Measurements from ENCODE around the gene RELA. TPM values are rescaled to one million over a fixed set of nuclear protein-coding genes. Genes with fewer than 3 reads are reported as not detected.

The RELA gene
- total and polyA plus RNA-seq, 2 of the 13 experiments (the other 11 are each of a cell fraction or from before 2014, with no cell fraction given), result 21.4 to 40.5 TPM

GRCh38 chr11:65637794-65638419, 24.8 kb downstream of the RELA start, which contains the start of gene SIPA1 (continued):
- TF ChIP-seq, protein P1, sequence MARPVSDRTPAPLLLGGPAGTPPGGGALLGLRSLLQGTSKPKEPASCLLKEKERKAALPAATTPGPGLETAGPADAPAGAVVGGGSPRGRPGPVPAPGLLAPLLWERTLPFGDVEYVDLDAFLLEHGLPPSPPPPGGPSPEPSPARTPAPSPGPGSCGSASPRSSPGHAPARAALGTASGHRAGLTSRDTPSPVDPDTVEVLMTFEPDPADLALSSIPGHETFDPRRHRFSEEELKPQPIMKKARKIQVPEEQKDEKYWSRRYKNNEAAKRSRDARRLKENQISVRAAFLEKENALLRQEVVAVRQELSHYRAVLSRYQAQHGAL (CRISPR knock-in tag; IDR thresholded peaks at IDR 0.05; ENCODE audit: not compliant biosample characterization), result no peak
- TF ChIP-seq SMC3 (IDR thresholded peaks at IDR 0.05; ENCODE audit: low read length) (peak; percentile 29), JUNB (CRISPR knock-in tag; IDR thresholded peaks at IDR 0.05; ENCODE audit: borderline replicate concordance) (no peak), ZFP90 (CRISPR knock-in tag; IDR thresholded peaks at IDR 0.05; ENCODE audit: borderline replicate concordance) (no peak), ZNF740 (CRISPR knock-in tag; IDR thresholded peaks at IDR 0.05) (no peak), KMT2B (CRISPR knock-in tag; IDR thresholded peaks at IDR 0.05) (no peak), ZNF781 (CRISPR knock-in tag; IDR thresholded peaks at IDR 0.05; ENCODE audit: borderline replicate concordance, not compliant biosample characterization) (no peak), SCMH1 (CRISPR knock-in tag; IDR thresholded peaks at IDR 0.05; ENCODE audit: borderline replicate concordance) (no peak), RNF2 (conservative IDR thresholded peaks at IDR 0.05; ENCODE audit: low read depth) (no peak), ATF7-NPFF (CRISPR knock-in tag; IDR thresholded peaks at IDR 0.05; ENCODE audit: low read depth) (peak; percentile 15; the same call in 1 of the 2 replicates), ZNF782 (CRISPR knock-in tag; IDR thresholded peaks at IDR 0.05; ENCODE audit: borderline replicate concordance) (no peak), FOXC1 (CRISPR knock-in tag; IDR thresholded peaks at IDR 0.05; ENCODE audit: borderline replicate concordance) (peak; percentile 35; the same call in 1 of the 2 replicates), NAIF1 (CRISPR knock-in tag; IDR thresholded peaks at IDR 0.05; ENCODE audit: borderline replicate concordance) (no peak), TMF1 (CRISPR knock-in tag; IDR thresholded peaks at IDR 0.05; ENCODE audit: low read depth) (peak; percentile 74)
- TF ChIP-seq, protein P2, sequence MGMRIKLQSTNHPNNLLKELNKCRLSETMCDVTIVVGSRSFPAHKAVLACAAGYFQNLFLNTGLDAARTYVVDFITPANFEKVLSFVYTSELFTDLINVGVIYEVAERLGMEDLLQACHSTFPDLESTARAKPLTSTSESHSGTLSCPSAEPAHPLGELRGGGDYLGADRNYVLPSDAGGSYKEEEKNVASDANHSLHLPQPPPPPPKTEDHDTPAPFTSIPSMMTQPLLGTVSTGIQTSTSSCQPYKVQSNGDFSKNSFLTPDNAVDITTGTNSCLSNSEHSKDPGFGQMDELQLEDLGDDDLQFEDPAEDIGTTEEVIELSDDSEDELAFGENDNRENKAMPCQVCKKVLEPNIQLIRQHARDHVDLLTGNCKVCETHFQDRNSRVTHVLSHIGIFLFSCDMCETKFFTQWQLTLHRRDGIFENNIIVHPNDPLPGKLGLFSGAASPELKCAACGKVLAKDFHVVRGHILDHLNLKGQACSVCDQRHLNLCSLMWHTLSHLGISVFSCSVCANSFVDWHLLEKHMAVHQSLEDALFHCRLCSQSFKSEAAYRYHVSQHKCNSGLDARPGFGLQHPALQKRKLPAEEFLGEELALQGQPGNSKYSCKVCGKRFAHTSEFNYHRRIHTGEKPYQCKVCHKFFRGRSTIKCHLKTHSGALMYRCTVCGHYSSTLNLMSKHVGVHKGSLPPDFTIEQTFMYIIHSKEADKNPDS (CRISPR knock-in tag; IDR thresholded peaks at IDR 0.05), result no peak
- TF ChIP-seq, protein P3, sequence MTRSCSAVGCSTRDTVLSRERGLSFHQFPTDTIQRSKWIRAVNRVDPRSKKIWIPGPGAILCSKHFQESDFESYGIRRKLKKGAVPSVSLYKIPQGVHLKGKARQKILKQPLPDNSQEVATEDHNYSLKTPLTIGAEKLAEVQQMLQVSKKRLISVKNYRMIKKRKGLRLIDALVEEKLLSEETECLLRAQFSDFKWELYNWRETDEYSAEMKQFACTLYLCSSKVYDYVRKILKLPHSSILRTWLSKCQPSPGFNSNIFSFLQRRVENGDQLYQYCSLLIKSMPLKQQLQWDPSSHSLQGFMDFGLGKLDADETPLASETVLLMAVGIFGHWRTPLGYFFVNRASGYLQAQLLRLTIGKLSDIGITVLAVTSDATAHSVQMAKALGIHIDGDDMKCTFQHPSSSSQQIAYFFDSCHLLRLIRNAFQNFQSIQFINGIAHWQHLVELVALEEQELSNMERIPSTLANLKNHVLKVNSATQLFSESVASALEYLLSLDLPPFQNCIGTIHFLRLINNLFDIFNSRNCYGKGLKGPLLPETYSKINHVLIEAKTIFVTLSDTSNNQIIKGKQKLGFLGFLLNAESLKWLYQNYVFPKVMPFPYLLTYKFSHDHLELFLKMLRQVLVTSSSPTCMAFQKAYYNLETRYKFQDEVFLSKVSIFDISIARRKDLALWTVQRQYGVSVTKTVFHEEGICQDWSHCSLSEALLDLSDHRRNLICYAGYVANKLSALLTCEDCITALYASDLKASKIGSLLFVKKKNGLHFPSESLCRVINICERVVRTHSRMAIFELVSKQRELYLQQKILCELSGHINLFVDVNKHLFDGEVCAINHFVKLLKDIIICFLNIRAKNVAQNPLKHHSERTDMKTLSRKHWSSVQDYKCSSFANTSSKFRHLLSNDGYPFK (CRISPR knock-in tag; IDR thresholded peaks at IDR 0.05; ENCODE audit: borderline replicate concordance), result no peak; the same call in 1 of the 2 replicates
- TF ChIP-seq, protein P4, sequence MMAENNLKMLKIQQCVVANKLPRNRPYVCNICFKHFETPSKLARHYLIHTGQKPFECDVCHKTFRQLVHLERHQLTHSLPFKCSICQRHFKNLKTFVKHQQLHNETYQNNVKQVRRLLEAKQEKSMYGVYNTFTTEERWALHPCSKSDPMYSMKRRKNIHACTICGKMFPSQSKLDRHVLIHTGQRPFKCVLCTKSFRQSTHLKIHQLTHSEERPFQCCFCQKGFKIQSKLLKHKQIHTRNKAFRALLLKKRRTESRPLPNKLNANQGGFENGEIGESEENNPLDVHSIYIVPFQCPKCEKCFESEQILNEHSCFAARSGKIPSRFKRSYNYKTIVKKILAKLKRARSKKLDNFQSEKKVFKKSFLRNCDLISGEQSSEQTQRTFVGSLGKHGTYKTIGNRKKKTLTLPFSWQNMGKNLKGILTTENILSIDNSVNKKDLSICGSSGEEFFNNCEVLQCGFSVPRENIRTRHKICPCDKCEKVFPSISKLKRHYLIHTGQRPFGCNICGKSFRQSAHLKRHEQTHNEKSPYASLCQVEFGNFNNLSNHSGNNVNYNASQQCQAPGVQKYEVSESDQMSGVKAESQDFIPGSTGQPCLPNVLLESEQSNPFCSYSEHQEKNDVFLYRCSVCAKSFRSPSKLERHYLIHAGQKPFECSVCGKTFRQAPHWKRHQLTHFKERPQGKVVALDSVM (CRISPR knock-in tag; IDR thresholded peaks at IDR 0.05), result no peak
- TF ChIP-seq, protein P5, sequence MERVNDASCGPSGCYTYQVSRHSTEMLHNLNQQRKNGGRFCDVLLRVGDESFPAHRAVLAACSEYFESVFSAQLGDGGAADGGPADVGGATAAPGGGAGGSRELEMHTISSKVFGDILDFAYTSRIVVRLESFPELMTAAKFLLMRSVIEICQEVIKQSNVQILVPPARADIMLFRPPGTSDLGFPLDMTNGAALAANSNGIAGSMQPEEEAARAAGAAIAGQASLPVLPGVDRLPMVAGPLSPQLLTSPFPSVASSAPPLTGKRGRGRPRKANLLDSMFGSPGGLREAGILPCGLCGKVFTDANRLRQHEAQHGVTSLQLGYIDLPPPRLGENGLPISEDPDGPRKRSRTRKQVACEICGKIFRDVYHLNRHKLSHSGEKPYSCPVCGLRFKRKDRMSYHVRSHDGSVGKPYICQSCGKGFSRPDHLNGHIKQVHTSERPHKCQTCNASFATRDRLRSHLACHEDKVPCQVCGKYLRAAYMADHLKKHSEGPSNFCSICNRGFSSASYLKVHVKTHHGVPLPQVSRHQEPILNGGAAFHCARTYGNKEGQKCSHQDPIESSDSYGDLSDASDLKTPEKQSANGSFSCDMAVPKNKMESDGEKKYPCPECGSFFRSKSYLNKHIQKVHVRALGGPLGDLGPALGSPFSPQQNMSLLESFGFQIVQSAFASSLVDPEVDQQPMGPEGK (CRISPR knock-in tag; IDR thresholded peaks at IDR 0.05), result no peak

All from HepG2 (cell line).